Measurements from ENCODE around the gene WNK2.

The WNK2 gene

DNA sequence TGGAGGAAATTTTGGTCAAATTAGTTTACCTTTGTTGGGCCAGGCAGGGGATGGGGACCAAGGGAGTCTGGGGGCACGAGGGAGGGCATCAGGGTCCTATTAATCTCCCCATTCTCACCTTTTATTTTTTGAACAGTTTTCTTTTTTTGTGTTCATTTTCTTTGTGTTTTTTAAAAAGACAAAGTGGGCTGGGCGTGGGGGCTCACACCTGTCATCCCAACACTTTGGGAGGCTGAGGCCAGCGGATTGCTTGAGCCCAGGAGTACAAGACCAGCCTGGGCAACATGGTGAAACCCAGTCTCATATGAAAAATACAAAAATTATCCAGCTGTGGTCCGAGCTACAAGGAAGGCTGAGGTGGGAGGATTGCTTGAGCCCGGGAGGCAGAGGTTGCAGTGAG, 103.7 kb downstream of the WNK2 start:
- Histone ChIP-seq H3K27me3 (ENCODE audit: low read length) (no peaks in the 10 kb centered on the region), H3K79me2 (ENCODE audit: insufficient read depth, low read length) (no peaks in the 10 kb centered on the region), H4K20me1 (ENCODE audit: low read depth, low read length) (no peaks in the 10 kb centered on the region), H3K9ac (ENCODE audit: low read length) (peak overlapping the region; percentile 12; the same call in 1 of the 2 replicates), H3K9me2 (replicated peaks; ENCODE audit: insufficient read depth, low read length) (no peaks in the 10 kb centered on the region), H3K27ac (ENCODE audit: low read depth, low read length) (peak overlapping the region; percentile 79), H3K4me3 (ENCODE audit: insufficient read depth, low read length, poor library complexity, severe bottlenecking) (no peak overlapping the region), H3K36me3 (ENCODE audit: low read length) (peaks cover 16% of the 10 kb centered on the region), H2AFZ (ENCODE audit: low read depth, low read length, severe bottlenecking) (no peak overlapping the region), H3K4me2 (ENCODE audit: low read depth, low read length, poor library complexity, severe bottlenecking) (peak overlapping the region; percentile 48), H3F3A (ENCODE audit: insufficient read depth) (peaks cover 17% of the 10 kb centered on the region), H3K9me3 (ENCODE audit: insufficient read depth, low read length) (peaks cover 14% of the 10 kb centered on the region; the same call in 1 of the 2 replicates)
- no peak for TF ChIP-seq EZH2phosphoT487 (conservative IDR thresholded peaks at IDR 0.05; ENCODE audit: low read length)
- TF ChIP-seq, protein P1, sequence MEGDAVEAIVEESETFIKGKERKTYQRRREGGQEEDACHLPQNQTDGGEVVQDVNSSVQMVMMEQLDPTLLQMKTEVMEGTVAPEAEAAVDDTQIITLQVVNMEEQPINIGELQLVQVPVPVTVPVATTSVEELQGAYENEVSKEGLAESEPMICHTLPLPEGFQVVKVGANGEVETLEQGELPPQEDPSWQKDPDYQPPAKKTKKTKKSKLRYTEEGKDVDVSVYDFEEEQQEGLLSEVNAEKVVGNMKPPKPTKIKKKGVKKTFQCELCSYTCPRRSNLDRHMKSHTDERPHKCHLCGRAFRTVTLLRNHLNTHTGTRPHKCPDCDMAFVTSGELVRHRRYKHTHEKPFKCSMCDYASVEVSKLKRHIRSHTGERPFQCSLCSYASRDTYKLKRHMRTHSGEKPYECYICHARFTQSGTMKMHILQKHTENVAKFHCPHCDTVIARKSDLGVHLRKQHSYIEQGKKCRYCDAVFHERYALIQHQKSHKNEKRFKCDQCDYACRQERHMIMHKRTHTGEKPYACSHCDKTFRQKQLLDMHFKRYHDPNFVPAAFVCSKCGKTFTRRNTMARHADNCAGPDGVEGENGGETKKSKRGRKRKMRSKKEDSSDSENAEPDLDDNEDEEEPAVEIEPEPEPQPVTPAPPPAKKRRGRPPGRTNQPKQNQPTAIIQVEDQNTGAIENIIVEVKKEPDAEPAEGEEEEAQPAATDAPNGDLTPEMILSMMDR (IDR thresholded peaks at IDR 0.05; ENCODE audit: insufficient read depth, low read length, poor library complexity, severe bottlenecking): no peak

DNA sequence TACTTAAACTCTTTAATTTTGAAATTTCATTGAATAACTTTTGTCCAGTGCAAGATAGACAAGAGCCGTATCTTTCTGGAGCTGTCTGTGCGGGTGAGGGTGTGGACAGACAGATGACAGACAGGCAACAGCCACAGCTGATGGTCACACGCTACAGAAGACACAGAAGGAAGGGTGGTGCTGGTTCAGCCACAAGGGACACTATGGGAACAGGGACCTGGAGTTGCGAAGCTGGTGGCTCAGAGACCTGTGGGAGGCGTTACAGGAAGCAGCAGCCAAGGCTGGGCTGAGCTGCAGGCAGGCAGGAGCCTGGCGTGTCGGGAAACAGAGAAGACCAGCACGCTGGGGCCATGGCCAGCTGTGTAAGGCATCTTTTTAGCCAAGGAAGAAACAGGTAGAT, 104.4 kb downstream of the WNK2 start:
- H3K9ac ChIP-seq (ENCODE audit: low read length): no peak overlapping the region
- H3K27me3 ChIP-seq (ENCODE audit: low read length): no peaks in the 10 kb centered on the region
- H3F3A ChIP-seq (ENCODE audit: insufficient read depth): peaks cover 17% of the 10 kb centered on the region
- TF ChIP-seq, protein P1 (IDR thresholded peaks at IDR 0.05; ENCODE audit: insufficient read depth, low read length, poor library complexity, severe bottlenecking): no peak
- H4K20me1 ChIP-seq (ENCODE audit: low read depth, low read length): no peaks in the 10 kb centered on the region
- no peak overlapping the region for H3K4me3 ChIP-seq (ENCODE audit: insufficient read depth, low read length, poor library complexity, severe bottlenecking)
- no peak overlapping the region for H3K4me2 ChIP-seq (ENCODE audit: low read depth, low read length, poor library complexity, severe bottlenecking)
- H3K36me3 ChIP-seq (ENCODE audit: low read length): peaks cover 15% of the 10 kb centered on the region
- H3K79me2 ChIP-seq (ENCODE audit: insufficient read depth, low read length): no peaks in the 10 kb centered on the region
- H3K9me2 ChIP-seq (replicated peaks; ENCODE audit: insufficient read depth, low read length): no peaks in the 10 kb centered on the region
- H3K9me3 ChIP-seq (ENCODE audit: insufficient read depth, low read length): peaks cover 13% of the 10 kb centered on the region; the same call in 1 of the 2 replicates
- no peak overlapping the region for H2AFZ ChIP-seq (ENCODE audit: low read depth, low read length, severe bottlenecking)
- no peak overlapping the region for H3K27ac ChIP-seq (ENCODE audit: low read depth, low read length)

DNA sequence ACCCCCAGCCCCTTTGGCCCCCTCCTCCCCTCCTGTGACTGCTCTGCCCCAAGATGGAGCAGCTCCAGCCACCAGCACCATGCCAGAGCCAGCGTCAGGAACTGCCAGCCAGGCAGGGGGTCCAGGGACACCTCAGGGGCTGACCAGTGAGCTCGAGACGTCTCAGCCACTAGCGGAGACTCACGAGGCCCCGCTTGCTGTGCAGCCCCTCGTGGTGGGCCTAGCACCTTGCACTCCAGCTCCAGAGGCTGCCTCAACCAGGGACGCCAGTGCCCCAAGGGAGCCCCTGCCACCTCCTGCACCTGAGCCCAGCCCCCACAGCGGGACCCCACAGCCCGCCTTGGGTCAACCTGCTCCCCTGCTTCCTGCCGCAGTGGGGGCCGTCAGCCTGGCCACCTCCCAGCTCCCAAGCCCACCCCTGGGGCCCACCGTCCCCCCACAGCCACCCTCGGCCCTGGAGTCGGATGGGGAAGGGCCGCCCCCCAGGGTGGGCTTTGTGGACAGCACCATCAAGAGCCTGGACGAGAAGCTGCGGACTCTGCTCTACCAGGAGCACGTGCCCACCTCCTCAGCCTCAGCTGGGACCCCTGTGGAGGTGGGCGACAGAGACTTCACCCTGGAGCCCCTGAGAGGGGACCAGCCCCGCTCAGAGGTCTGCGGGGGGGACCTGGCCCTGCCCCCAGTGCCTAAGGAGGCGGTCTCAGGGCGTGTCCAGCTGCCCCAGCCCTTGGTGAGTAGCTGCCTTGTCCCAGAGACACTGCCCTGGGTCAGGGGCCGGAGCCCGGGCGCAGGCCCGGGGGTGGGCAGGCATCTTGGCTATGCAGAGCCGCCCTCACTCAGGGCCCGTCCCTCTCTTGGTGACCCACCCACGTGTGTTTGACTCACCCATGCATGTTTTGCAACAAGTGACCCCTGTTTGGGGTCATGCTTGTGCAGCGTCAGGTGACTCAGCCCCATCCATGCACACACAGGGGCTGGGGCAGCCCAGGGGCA, 105.2 kb downstream of the WNK2 start:
- no peaks in the 10 kb centered on the region for H3K27me3 ChIP-seq (ENCODE audit: low read length)
- TF ChIP-seq EZH2phosphoT487 (conservative IDR thresholded peaks at IDR 0.05; ENCODE audit: low read length): no peak
- TF ChIP-seq, protein P1 (IDR thresholded peaks at IDR 0.05; ENCODE audit: insufficient read depth, low read length, poor library complexity, severe bottlenecking): no peak
- H3K36me3 ChIP-seq (ENCODE audit: low read length): peaks cover 8% of the 10 kb centered on the region
- H4K20me1 ChIP-seq (ENCODE audit: low read depth, low read length): no peaks in the 10 kb centered on the region
- H3K9ac ChIP-seq (ENCODE audit: low read length): no peak overlapping the region
- H3K79me2 ChIP-seq (ENCODE audit: insufficient read depth, low read length): no peaks in the 10 kb centered on the region
- H3K27ac ChIP-seq (ENCODE audit: low read depth, low read length): no peak overlapping the region
- H3K9me2 ChIP-seq (replicated peaks; ENCODE audit: insufficient read depth, low read length): no peaks in the 10 kb centered on the region
- no peak overlapping the region for H2AFZ ChIP-seq (ENCODE audit: low read depth, low read length, severe bottlenecking)
- no peak overlapping the region for H3K4me2 ChIP-seq (ENCODE audit: low read depth, low read length, poor library complexity, severe bottlenecking)
- H3F3A ChIP-seq (ENCODE audit: insufficient read depth): peaks cover 17% of the 10 kb centered on the region
- peaks cover 5% of the 10 kb centered on the region; the same call in 1 of the 2 replicates for H3K9me3 ChIP-seq (ENCODE audit: insufficient read depth, low read length)
- H3K4me3 ChIP-seq (ENCODE audit: insufficient read depth, low read length, poor library complexity, severe bottlenecking): no peak overlapping the region
